Measurements from ENCODE around the gene UBE3D.

DNA sequence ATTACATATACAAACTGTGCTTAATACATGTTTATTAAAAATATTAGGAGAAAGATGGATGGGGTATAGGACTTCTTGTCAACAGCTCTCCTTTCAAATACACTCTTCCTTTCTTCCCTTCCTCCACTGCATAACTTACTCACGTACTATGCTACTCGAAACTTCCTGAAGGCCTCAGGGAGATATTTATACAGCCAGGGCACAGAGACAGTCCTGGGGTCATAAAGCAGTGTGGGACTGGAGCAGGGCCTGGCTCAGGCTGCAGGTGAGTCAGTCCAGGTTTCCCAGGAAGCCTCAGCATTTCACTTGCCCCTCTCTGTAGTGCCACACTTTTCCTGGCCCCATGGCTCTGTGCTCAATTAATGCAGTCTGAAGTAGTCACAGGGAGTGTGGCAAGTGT is 157.0 kb downstream of the UBE3D start:
- no peak for TF ChIP-seq EP300 (IDR thresholded peaks at IDR 0.05)
- TF ChIP-seq POLR2A (IDR thresholded peaks at IDR 0.05), result no peak
- TF ChIP-seq, protein P1, sequence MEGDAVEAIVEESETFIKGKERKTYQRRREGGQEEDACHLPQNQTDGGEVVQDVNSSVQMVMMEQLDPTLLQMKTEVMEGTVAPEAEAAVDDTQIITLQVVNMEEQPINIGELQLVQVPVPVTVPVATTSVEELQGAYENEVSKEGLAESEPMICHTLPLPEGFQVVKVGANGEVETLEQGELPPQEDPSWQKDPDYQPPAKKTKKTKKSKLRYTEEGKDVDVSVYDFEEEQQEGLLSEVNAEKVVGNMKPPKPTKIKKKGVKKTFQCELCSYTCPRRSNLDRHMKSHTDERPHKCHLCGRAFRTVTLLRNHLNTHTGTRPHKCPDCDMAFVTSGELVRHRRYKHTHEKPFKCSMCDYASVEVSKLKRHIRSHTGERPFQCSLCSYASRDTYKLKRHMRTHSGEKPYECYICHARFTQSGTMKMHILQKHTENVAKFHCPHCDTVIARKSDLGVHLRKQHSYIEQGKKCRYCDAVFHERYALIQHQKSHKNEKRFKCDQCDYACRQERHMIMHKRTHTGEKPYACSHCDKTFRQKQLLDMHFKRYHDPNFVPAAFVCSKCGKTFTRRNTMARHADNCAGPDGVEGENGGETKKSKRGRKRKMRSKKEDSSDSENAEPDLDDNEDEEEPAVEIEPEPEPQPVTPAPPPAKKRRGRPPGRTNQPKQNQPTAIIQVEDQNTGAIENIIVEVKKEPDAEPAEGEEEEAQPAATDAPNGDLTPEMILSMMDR (IDR thresholded peaks at IDR 0.05), result no peak

All from sigmoid colon (tissue), 4 donors.